Neuronal stem cell (in vitro differentiated cells): ENCODE data around the gene DAPK2.

Experiments
- DNase-seq: peaks from one replicate; pipeline ENCODE4 v3.0.0-alpha.2; 2013; ENCODE audit warnings: low spot score
- H2AFZ ChIP-seq: one replicate; pipeline ENCODE4 v1.6.1; 2013; ENCODE audit warnings: mild to moderate bottlenecking, low read length, inconsistent platforms
- H2AK5ac ChIP-seq: 2 replicates; pipeline ENCODE4 v1.6.1; 2013; ENCODE audit warnings: low read depth, mild to moderate bottlenecking, inconsistent platforms, low read length, moderate library complexity, mixed read lengths
- H2BK120ac ChIP-seq: 2 replicates; pipeline ENCODE4 v1.6.1; 2013; ENCODE audit warnings: low read depth, mild to moderate bottlenecking, inconsistent platforms, low read length, moderate library complexity, mixed read lengths
- H2BK12ac ChIP-seq: one replicate; pipeline ENCODE4 v1.6.1; 2013; ENCODE audit warnings: low read length, inconsistent platforms
- H2BK15ac ChIP-seq: 2 replicates; pipeline ENCODE4 v1.6.1; 2013; ENCODE audit warnings: mild to moderate bottlenecking, low read length, inconsistent platforms, mixed read lengths
- H2BK5ac ChIP-seq: one replicate; pipeline ENCODE4 v1.6.1; 2013; ENCODE audit warnings: inconsistent platforms, mild to moderate bottlenecking, low read length, moderate library complexity
- H3K14ac ChIP-seq: one replicate; pipeline ENCODE4 v1.6.1; 2013; ENCODE audit warnings: low read length, inconsistent platforms
- H3K18ac ChIP-seq: 2 replicates; pipeline ENCODE4 v1.6.1; 2013; ENCODE audit warnings: low read length, inconsistent platforms
- H3K23ac ChIP-seq: 2 replicates; pipeline ENCODE4 v1.6.1; 2013; ENCODE audit warnings: low read depth, mild to moderate bottlenecking, mixed read lengths, low read length, inconsistent platforms; ENCODE audit not compliant: poor library complexity
- H3K27ac ChIP-seq: replicated peaks from 3 replicates; pipeline ENCODE4 v1.5.1; 2013; ENCODE audit warnings: low read length, inconsistent platforms
- H3K27me3 ChIP-seq, 3 experiments: 2 replicates each; pipeline ENCODE4 v1.6.1; 2013; ENCODE audit warnings: low read length in 3 of 3, mild to moderate bottlenecking in 2 of 3, inconsistent platforms in 1 of 3, low read depth in 1 of 3, mixed read lengths in 1 of 3, moderate library complexity in 1 of 3; ENCODE audit not compliant: control insufficient read depth in 3 of 3, insufficient read depth in 3 of 3
- H3K36me3 ChIP-seq, 2 donors: replicated peaks in 1 of 2; 2 replicates each; pipeline ENCODE4 v1.6.1; 2013; ENCODE audit warnings: low read length in 2 of 2; ENCODE audit not compliant: control insufficient read depth in 2 of 2, insufficient read depth in 2 of 2
- H3K4ac ChIP-seq: 2 replicates; pipeline ENCODE4 v1.6.1; 2013; ENCODE audit warnings: inconsistent platforms, mild to moderate bottlenecking, low read length, moderate library complexity
- H3K4me1 ChIP-seq, 2 donors: 1 replicate in 1 of 2; 2 replicates in 1 of 2; pipeline ENCODE4 v1.6.1; 2013; ENCODE audit warnings: low read length in 2 of 2, low read depth in 1 of 2; ENCODE audit not compliant: control insufficient read depth in 2 of 2, insufficient read depth in 1 of 2
- H3K4me2 ChIP-seq: one replicate; pipeline ENCODE4 v1.6.1; 2013; ENCODE audit warnings: mild to moderate bottlenecking, low read length, inconsistent platforms; ENCODE audit not compliant: insufficient read depth, poor library complexity, severe bottlenecking
- H3K4me3 ChIP-seq, 2 donors: 2 replicates each; pipeline ENCODE4 v1.5.1; 2013; ENCODE audit warnings: low read length in 2 of 2, mild to moderate bottlenecking in 2 of 2, inconsistent platforms in 1 of 2, moderate library complexity in 1 of 2
- H3K79me1 ChIP-seq: one replicate; pipeline ENCODE4 v1.6.1; 2013; ENCODE audit warnings: low read depth, mild to moderate bottlenecking, inconsistent platforms, low read length, moderate library complexity
- H3K9ac ChIP-seq: one replicate; pipeline ENCODE4 v1.6.1; 2013; ENCODE audit warnings: mild to moderate bottlenecking, low read depth, low read length, inconsistent platforms; ENCODE audit not compliant: poor library complexity
- H3K9me3 ChIP-seq, 2 donors: replicated peaks in 1 of 2; 2 replicates each; pipeline versions ENCODE3 to v1.6.1; 2013; ENCODE audit warnings: low read length in 2 of 2, mild to moderate bottlenecking in 2 of 2, inconsistent platforms in 1 of 2, low read depth in 1 of 2, mixed read lengths in 1 of 2, moderate library complexity in 1 of 2; ENCODE audit not compliant: control insufficient read depth in 2 of 2, insufficient read depth in 1 of 2
- H4K8ac ChIP-seq: one replicate; pipeline ENCODE4 v1.6.1; 2013; ENCODE audit warnings: low read depth, mild to moderate bottlenecking, inconsistent platforms, low read length, moderate library complexity
- H4K91ac ChIP-seq: one replicate; pipeline ENCODE4 v1.6.1; 2013; ENCODE audit warnings: low read length, low read depth, mild to moderate bottlenecking, inconsistent platforms; ENCODE audit not compliant: poor library complexity
- WGBS, 2 donors: extraction: QIAGEN DNeasy Blood & Tissue Kit; methylation state at CpG; one replicate each; pipeline ENCODE4 v1.1.7; 2013; ENCODE audit warnings: missing lambda C conversion rate in 2 of 2, mixed read lengths in 1 of 2; ENCODE audit not compliant: insufficient read length in 2 of 2, insufficient replicate concordance in 1 of 2; ENCODE audit errors: extremely low coverage in 2 of 2; 5-methylcytosine and 5-hydroxymethylcytosine counted together

The DAPK2 gene

DNA sequence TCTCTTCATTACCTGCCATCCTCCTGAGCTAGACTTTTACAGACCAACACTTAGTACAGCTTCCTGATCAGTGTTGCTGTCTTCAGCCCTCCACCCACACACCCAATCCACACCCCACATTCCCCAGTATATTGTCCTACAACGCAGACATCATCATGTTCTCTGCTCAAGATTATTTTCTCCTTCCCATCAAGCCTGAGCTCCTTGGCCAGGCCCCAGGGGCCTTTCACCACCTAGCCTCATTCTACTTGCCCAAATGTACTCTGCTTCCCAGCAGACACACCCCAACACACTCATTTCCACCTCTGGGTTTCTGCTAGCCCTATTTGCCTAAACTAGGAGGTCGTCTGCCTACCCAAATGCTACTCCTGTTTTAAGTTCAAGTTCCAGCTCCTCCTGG, 37.0 kb downstream of the DAPK2 start:
- no peak overlapping the region for H2BK12ac ChIP-seq
- H3K27me3 ChIP-seq: no peaks in the 10 kb centered on the region
- H4K8ac ChIP-seq: no peak overlapping the region
- no peaks in the 10 kb centered on the region for H3K4me1 ChIP-seq
- H4K91ac ChIP-seq: no peak overlapping the region
- no peak overlapping the region for H3K9ac ChIP-seq
- H3K36me3 ChIP-seq: no peaks in the 10 kb centered on the region
- no peak overlapping the region for H3K27ac ChIP-seq
- no peak overlapping the region for H3K4ac ChIP-seq
- H3K4me2 ChIP-seq: no peak overlapping the region
- H2BK5ac ChIP-seq: no peak overlapping the region
- H2AFZ ChIP-seq: no peak overlapping the region
- no peak overlapping the region for H2BK120ac ChIP-seq
- H3K9me3 ChIP-seq: no peaks in the 10 kb centered on the region
- no peak overlapping the region for H2BK15ac ChIP-seq
- no peak overlapping the region for H3K23ac ChIP-seq
- WGBS, 2 donors: no CpG with 5 or more reads among the region's 2 CpGs
- no peak overlapping the region for H3K14ac ChIP-seq
- no peak overlapping the region for H3K18ac ChIP-seq
- DNase-seq: no peak
- H3K79me1 ChIP-seq: no peaks in the 10 kb centered on the region
- H3K4me3 ChIP-seq: no peak overlapping the region
- H2AK5ac ChIP-seq: no peak overlapping the region

- H4K8ac ChIP-seq: no peak overlapping the region
- H3K18ac ChIP-seq: no peak overlapping the region
- no peak overlapping the region for H2BK120ac ChIP-seq
- no peaks in the 10 kb centered on the region for H3K9me3 ChIP-seq
- no peak overlapping the region for H2BK12ac ChIP-seq
- no peak overlapping the region for H2BK5ac ChIP-seq
- no peak overlapping the region for H3K14ac ChIP-seq
- H3K23ac ChIP-seq: no peak overlapping the region
- H3K4me1 ChIP-seq: no peaks in the 10 kb centered on the region
- H4K91ac ChIP-seq: no peak overlapping the region
- H3K4me3 ChIP-seq: no peak overlapping the region
- no peak overlapping the region for H2AK5ac ChIP-seq
- H3K27ac ChIP-seq: no peak overlapping the region
- H2BK15ac ChIP-seq: no peak overlapping the region
- H3K27me3 ChIP-seq: no peaks in the 10 kb centered on the region
- H3K36me3 ChIP-seq: no peaks in the 10 kb centered on the region
- no peak overlapping the region for H3K4me2 ChIP-seq
- H3K9ac ChIP-seq: no peak overlapping the region
- H3K79me1 ChIP-seq: no peaks in the 10 kb centered on the region
- no peak overlapping the region for H2AFZ ChIP-seq
- H3K4ac ChIP-seq: no peak overlapping the region
- DNase-seq: no peak
Observed at GRCh38 chr15:64008177-64008576, 38.1 kb downstream of the DAPK2 start.

DNA sequence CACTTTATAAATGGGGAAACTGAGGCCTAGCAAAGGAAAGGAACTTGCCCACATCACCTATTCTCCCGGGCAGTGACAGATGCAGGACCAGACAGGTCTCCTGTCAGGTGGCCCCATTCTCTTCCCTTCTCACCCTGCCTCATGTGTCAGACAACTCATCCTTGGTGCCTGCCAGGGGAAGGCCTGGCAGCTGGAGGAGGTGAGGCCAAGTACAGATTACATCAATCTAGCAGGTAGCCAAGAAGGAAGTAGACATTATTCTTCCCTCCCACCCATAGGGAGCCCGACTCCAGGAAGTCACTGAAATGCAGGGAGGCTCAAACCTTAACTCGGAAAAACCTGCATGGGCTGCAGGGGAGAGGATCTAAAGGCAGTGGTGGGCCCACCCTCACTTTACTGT, 39.6 kb downstream of the DAPK2 start:
- Histone ChIP-seq H2BK5ac (no peak overlapping the region), H2BK15ac (no peak overlapping the region), H4K8ac (no peak overlapping the region), H3K79me1 (no peaks in the 10 kb centered on the region), H3K4me2 (no peak overlapping the region), H3K36me3 (no peaks in the 10 kb centered on the region), H3K14ac (no peak overlapping the region), H3K9me3 (no peaks in the 10 kb centered on the region), H3K27me3 (no peaks in the 10 kb centered on the region), H2AK5ac (no peak overlapping the region), H3K9ac (no peak overlapping the region), H4K91ac (no peak overlapping the region), H3K23ac (no peak overlapping the region), H3K27ac (no peak overlapping the region), H3K4ac (no peak overlapping the region), H3K4me1 (no peaks in the 10 kb centered on the region), H2BK120ac (no peak overlapping the region), H3K18ac (no peak overlapping the region), H3K4me3 (no peak overlapping the region), H2AFZ (no peak overlapping the region), H2BK12ac (no peak overlapping the region)
- WGBS, 2 donors: no CpG with 5 or more reads among the region's 3 CpGs
- DNase-seq: no peak

DNA sequence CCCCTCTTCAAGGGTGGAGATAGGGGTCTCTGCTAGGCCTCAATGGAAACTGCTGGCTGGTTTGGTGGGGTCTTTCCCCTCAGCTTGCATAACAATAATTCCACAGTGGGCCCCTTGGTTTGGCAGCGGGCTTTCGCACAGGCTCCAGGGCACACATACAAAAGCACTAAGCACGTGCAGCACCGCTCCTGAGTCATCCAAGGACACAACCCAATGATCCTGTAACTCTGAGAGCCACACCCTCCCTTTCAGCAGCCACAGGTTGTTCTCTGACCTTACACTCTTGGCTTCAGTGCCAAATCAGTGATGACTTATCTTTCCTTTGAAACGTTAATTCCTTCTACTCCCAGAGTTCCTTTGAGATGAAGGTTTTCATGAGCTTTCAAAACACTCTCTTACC, 41.7 kb downstream of the DAPK2 start:
- DNase-seq: no peak
- Histone ChIP-seq H3K4me2 (no peak overlapping the region), H3K14ac (no peak overlapping the region), H3K27me3 (no peaks in the 10 kb centered on the region), H2BK15ac (no peak overlapping the region), H3K9ac (no peak overlapping the region), H2BK5ac (no peak overlapping the region), H3K4ac (no peak overlapping the region), H2AFZ (no peak overlapping the region), H3K79me1 (no peaks in the 10 kb centered on the region), H3K4me1 (no peaks in the 10 kb centered on the region), H3K4me3 (no peak overlapping the region), H3K27ac (no peak overlapping the region), H3K23ac (no peak overlapping the region), H4K91ac (no peak overlapping the region), H4K8ac (no peak overlapping the region), H2AK5ac (no peak overlapping the region), H3K9me3 (no peaks in the 10 kb centered on the region), H3K18ac (no peak overlapping the region), H2BK120ac (no peak overlapping the region), H2BK12ac (no peak overlapping the region), H3K36me3 (no peaks in the 10 kb centered on the region)
- no CpG with 5 or more reads among the region's 5 CpGs for WGBS, 2 donors
